ENCODE measurements around the gene IRGQ.
A peak's percentile ranks its signal among the peaks of the same experiment; 100 is the strongest.
"Not testable (repeated sequence)": the region's sequence is repeated elsewhere in the genome, so short reads cannot be mapped to it uniquely, and the experiment has no call there.

Gene IRGQ

DNA sequence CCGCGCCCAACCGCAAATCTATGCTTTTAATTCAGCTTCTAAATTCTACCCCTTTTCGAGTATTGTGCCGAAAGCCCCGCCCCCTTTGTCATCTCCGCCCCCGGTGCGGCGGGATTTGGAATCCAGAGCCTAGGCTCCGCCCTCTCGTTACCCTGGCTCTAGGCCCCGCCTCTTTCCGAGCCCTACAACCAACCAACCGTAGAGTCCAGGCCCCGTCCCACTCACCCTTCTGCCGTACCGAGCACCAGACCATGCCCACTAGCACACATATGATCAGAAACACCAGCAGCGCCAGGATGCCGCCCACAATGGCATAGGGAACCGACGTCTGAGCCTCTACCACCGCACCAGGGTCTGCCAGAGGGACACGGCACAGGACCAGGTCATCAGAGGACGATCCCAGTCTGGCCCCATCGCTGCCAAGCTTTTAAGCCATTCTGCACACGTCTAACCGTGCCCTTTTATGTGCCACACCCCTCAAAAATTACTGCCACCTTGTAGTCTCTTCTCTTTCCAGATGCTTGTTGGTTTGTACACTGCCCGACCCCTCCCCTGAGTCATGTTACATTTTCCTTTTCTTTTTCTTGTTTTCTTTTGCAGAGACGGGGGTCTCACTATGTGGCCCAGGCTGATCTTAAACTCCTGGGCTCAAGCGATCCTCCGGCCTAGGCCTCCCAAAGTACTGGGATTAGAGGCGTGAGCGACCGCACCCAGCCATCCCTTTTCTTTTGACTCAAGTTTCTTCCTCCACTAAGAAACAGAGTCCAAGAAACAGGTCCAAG is 28.1 kb upstream of the IRGQ start:
- no peak for DNase-seq

DNA sequence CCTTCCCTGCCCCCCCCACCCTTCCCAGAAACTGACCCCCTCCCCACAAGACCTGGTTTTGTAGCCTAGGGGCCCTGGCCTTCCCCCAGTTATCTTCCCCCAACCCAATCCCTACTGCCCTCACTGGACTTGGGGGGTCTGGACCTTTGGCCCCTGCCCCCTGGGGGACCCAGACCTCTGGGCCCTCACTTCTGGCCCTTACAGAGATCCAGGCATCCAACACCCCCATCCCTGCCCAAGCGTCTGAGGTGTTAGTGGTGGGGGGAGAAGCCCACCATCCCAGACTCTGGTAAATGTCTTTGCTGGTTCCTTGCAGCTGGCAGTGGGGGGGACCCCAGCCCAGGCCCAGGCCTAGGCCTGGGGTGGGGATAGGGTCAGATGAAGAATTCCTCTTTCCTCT is 27.0 kb upstream of the IRGQ start:
- no peak for DNase-seq

DNA sequence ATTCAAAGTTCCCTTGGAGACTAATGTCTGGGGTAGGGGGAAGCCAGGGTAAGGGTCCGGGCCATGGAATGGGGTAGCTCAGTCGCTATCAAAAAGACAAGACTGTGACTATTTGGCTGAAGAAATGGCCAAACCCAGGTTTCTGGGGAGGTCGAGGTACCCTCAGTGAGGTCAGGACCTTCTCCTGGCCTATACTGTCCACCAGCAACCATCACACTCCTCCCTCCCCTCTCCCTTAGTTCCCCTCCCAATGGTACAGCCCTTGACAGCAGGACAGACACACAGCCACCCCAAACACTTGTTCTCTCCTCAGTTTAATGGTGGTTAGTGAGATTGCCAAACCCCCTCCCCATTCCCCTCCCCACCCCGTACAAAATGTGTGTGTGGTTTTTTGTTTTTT is 26.1 kb upstream of the IRGQ start:
- no peak for DNase-seq

DNA sequence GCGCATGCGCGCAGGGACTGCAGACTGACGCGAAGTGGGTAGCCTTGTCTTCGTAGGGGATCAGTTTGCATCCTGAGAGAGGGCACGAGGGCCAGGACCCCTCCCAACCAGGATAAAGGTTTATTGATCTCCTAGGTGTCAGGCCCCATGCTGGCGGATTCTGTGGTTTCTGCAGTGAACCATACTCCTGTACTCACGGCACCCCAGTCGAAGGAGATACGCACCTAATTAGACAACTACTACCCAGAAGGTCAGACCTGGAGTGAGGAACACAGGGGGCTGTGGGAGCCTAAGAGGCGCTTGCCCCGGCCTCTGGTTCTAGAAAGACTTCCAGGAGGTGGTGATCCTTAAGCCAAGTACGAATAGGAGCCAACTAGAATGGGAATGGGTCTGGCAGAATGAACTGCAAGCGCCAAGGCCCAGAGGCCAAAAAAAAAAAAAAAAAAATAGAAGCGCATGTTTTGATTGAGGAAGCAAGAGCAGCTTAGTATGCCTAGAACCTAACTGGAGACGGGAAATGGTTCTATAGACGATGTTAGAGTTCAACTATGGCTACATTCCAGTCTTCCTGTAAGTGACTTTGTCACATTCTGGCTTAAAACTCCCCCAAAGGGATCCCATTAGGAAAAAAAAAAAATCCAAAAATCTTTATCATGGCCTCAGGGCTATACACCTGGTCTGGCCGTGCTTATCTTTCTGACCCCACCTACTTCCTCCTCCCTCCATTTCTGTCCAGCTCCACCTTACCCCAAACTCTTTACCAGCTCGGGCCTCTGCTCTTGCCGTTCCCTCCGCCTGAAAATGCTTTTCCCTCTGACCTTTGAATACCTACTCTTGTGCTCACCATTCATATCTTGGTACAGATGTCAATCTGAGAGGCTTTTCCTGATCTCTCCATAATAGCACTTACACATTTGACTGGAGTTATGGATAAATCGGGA is 24.4 kb upstream of the IRGQ start:
- peak in 1 of 2 experiments; percentile 88 for DNase-seq

DNA sequence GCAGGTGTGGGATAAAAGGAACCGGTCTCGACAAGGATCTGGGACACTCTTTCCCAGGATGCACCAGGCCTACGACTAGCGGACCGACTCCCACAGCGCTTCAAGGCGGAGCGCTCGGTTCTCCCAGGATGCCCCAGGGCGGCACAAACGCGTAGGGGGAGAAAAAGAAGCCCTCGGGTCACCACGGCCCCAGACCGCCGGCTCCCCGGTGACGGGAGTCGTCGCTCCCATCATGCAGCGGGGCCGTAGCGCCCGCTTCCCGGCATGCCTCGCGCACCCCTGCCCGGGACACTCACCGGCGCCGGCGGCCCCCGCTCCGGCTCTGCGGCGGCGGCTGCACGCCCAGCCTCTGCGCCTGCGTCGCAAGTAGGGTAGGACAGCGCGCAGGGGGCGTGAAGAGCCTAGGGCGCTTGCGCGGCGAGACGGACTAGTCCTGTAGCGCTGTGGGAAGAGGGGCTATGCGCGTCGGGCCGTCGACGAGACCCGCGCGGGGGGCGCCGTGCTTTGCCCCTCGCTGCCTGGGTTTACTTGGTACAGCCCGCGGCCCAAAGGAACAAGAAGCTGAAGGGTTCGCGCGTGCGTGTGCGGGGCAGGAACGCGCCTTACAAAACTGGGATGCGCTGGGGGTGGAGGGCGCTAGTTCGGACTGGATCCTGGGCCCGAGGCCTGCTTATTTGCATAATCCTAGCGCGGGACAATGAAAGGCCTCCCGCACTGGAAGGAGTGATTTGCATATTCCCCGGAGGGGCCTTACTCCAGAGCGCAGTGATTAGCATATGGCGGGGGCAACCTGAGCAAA is 23.5 kb upstream of the IRGQ start, which contains the start of gene ZNF428:
ZNF428 (minus strand) TSS at position 368 of the 799 bp plus-strand sequence. CDS start 5,325 bp downstream, outside the sequence.
- peak; percentile 83 to 91 for DNase-seq

DNA sequence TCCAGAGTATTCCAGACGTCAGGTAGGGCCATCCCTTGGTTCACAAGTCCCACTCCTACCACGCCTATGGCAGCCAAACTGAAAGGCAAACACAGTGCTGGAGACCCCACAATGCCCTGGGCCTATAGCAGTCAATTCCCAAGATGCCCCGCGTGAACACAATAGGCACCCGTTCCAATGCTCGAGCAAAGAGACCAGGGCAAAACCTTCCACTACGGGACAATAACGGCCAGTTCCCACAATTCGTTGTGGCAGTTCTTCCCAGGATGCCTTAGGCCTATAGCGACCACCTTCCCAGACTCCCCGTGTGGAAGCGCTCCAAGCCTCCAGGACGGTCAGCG is 23.0 kb upstream of the IRGQ start:
- peak; percentile 56 to 66 for DNase-seq

DNA sequence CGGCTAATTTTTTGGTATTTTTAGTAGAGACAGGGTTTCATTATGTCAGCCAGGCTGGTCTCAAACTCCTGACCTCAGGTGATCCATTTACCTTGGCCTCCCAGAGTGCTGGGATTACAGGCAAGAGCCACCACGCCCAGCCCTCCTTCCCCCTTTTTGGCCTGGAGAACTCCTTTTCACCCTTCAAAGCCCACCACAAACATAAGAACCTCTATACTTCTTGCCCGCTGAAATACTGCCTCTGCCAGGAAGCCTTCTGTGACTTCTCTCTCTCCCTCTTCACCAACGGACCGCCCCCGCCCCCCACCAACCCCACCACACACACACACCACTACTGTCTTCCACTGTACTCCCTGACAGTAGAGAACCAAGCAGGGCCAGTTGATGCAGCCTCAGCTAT is 21.0 kb upstream of the IRGQ start:
- DNase-seq, result no peak

DNA sequence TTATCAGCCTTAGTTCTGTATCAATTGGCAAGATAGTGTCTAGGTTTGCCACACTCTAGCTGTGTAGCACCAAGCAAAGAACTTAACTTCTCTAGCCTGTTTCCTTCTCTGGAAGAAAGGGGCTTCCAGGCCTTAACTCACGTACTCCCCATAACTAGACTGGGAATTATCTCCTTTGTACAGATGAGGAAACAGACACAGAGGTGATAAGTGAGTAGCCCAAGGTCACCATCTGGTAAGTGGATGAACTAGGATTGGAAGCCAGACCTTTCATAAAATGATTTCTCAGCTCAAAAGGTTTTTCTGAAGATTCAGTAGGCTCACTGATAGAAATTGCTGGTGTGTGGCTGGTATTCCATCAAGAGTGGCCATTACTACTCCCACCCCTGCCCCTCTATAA is 20.4 kb upstream of the IRGQ start:
- no peak for DNase-seq

DNA sequence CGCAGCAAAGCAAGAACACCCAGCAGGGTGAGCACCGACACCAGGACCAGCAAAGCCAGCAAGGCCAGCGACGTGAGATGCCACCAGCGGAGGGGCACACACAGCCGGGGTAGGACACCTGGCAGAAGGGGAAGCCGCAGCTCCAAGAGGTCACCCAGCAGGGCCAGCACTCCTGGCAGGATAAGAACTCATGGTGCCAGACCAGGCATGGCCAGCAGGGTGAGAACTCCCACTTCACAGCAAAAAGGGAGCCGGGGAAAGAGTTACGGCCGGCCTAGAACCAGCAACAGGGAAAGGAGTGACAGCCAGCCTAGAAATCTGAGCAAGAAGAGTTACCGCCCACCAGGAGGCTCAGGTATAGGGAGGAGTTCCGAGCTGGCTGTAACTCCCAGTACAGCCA is 16.4 kb upstream of the IRGQ start:
- DNase-seq, result no peak

DNA sequence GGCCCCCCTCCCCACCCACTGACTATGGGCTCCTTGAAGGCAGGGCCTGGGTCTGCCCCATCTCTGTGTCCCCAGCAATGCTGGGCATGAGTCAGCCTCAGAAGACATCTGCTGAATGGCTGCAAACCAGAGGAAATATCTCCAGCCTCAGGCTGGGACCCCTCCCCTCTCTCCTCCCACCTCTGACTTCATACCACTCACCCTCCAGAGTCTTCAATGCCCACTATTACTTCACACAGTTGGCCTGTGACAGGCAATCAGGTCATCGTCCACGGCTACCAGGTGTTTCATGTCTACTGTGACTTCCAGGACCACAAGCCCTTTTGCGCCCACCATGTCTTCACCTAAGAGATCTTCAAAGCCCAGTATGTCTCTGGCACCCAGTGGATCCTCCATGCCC is 15.9 kb upstream of the IRGQ start, which contains the start of gene SRRM5:
SRRM5 (plus strand) TSS at position 301 of the 400 bp plus-strand sequence; CDS start at position 335, 34 bp downstream.
- no peak for DNase-seq

DNA sequence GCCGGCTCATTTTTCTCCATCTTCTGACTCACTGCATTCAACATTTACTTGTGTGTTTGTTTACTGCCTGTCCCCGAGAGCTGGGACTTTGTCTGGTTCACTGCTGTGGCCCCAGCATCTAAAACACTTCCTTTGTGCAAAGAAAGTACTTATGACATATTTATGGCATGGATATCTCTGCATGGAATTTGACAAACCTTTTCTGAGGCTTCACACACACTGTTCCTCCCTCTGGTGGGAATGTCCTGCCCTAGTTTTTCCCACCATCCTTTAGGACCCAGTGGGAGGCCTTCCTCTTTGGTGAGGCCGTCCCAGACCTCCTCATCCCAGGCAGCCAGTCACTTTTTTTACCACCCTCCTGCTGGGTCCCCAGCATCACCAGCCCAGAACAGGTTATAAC is 14.6 kb upstream of the IRGQ start:
- no peak for DNase-seq

DNA sequence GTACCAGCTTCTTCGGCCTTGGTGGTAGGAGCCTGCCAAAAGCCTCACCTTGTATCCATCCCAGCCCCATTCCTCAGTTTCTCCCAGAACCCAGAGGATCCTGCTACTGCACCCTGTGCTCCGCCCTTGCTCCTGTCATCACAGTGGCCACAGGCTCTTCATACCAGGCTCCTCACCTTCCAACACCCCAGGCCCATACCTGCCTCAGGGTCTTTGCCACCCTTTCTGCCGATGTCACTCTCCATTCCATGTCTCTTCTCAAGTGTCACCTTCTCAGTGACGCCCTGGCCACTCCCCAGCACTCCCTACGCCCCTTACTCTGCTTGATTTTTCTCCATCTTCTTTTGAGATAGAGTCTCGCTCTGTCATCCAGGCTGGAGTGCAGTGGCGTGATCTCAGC is 13.9 kb upstream of the IRGQ start:
- no peak for DNase-seq

DNA sequence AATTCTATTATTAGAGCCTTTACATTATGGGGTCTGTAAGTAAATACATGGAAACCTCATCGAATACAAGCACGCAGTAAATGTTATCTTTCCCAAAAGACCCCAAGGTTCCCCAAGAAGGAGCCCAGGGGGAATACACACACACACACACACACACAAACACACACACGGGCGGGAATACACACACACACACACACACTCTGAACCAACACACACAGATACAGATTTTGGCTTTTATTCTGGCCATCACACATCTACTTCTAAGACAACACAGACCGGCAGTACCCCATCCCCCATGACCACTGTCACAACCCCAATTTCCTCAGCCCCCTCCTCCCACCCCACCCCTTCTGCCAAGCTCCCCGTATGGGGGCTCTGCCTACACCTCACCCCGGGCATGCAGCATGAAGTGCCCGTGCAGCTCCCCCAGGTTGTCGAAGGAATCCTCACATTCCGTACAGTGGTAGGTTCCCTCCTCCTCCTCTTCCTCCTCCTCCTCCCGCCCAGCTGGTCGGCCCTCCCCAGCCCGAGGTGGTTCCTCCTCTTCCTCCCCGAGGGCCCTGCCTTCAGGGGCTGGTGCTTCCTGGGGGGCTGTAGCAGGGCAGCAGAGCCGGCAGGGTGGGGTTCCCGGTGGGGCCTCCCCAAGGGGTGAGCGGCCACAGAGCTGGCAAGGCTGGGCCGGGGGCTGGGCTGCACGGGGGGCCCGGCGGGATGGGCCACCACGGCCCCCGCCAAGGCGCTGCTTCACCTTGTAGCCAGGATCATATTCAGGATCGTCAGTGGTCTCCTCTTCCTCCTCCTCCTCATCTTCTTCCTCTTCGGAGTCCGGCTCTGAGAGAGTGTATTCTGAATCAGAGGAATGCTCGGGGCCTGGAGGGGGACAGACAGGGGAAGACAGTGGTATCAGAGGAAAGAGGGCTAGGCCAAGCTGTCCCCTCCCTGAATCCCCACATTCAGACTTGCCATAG is 11.6 kb upstream of the IRGQ start:
- DNase-seq, result no peak

DNA sequence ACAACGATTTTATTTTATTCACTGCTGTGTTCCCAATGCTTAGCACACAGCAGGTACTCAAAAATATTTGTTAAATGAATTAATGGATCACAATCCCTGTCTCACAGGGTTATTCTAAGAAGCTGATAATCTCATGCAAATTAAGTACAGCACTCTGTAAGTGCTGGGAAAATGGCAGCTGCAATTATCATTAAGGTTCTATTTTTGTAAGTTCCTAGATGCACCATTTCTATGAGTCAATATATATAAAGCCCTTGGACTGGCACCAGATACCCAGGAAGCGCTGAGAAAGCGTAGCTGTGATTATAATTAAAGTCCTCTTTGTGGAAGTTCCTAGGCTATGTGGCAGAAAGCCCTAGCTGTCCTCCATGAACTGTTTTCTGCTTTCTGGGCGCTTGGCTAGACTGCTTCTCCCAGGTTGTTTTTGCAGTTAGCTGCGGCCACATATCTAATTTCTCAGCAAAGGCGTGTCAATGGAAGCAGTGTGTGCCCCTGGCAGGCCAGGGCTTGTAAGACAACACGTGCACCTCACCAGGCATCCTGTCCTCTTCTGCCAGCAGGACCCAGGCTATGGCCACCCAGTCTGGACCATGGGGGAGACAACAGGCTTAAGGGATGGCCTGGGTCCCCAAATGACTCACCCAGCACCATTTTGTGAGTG is 10.8 kb upstream of the IRGQ start:
- no peak for DNase-seq

DNA sequence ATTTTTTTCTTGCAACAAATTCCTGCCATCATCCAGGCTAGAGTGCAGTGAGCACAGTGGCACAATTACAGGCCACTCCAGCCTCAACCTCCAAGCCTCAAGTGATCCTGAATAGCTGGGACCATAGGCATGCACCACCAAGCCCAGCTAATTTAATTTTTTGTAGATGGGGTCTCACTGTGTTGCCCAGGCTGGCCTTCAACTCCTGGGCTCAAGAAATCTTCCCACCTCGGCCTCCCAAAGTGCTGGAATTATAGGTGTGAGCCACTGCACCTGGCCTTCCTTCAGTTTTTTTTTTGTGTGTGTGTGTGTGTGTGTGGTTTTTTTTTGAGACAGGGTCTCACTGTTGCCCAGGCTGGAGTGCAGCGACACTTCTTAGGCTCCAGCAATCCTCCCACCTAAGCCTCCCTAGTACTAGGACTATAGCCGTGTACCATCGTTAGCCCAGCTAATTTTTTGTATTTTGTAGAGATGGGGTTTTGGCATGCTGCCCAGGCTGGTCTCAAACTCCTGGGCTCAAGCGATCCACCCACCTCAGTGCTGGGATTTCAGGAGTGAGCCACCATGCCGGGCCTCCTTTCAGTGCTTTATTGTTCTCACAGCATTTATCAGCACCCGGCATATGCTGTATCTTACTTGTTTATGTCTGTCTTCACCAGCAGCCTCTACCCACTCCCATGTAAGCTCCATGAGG is 10.1 kb upstream of the IRGQ start:
- no peak for DNase-seq

DNA sequence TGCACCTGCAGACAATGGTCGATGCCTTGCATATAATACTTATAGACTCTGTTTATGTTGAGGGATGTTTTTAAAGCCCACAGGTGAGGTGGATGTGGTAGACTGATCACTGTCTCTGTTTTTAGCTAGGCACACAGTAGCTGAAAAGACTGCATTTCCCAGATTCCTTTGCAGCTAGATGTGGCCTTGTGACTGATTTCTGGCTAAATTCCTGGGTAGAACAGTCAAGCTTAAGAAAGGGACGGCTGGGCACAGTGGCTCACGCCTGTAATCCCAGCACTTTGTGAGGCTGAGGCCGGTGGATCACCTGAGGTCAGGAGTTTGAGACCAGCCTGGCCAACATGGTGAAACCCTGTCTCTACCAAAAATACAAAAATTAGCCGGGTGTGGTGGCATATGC is 4.4 kb upstream of the IRGQ start:
- DNase-seq, result not testable (repeated sequence)

DNA sequence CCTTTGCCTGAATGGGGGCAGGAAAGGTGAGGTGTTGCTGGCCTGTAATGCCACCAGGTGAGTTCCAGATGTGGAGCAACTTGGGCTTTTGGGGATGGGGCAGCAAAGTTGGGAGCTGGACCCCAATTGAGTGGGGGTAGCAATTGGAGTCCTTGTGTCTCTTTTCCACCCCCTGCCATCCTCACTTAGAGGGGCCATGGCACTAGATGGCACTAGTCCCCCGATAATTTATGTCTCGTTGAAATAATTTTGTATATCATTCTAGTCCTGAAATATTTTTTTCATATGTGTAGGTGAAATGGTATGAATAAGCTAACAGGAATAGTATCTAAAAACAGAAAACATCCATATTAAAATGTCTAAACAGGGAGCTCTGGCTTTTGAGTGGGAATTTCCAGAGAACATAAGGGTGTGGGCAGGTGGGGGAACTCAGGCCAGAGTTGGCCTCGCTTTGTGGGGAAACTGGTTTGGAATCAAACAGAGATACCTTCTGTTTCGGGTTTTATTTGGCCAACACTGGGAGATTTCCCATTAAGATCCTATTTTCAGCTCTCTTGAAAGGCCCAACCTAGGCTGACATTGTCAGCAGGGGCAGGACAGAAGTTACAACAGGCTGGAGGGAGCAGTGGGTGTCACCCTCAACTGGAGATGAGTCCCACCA is 3.8 kb upstream of the IRGQ start:
- no peak for DNase-seq

DNA sequence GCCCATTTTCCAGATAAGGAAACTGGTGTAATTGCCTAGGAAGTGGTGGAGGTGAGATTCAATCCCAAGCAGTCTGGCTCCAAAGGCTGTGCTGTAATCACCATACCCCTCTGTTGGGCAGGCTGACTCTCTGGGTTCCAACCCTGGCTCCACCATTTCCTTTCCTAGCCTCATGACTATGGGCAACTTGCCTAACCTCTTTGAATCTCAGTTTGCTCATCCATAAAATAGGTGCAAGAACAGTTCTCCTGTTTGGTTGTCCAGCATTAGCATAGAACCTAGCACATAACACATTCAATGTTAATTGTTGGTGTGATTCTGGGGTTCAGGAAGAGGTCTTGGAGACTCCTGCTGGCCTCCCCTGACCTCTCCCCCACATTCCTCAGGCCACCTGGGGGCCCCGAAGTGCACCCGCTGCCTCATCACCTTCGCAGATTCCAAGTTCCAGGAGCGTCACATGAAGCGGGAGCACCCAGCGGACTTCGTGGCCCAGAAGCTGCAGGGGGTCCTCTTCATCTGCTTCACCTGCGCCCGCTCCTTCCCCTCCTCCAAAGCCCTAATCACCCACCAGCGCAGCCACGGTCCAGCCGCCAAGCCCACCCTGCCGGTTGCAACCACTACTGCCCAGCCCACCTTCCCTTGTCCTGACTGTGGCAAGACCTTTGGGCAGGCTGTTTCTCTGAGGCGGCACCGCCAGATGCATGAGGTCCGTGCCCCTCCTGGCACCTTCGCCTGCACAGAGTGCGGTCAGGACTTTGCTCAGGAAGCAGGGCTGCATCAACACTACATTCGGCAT is 2.7 kb upstream of the IRGQ start:
- no peak for DNase-seq

DNA sequence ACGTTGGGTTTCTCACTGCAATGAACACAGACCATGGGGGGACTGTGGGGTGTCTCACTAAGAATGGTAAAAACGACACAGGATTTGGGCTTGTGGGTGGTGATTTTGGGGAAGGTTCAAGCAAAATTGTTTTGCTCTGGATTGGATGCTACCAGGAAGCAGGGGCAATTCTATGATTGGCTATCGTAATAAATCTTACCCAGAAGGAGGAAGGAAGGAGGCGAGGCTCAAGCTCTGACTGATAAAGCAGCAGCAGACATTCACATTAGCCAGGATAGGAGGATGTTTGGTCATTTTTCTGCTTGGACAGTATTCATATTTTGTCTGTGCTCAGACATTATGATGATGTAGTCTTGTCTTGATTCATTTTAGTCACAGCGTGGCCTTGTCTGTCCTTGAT is 1.9 kb upstream of the IRGQ start:
- DNase-seq, result no peak
